NCI-H82 (cell line): ENCODE results near the gene RAN.
"Not testable (repeated sequence)": the region's sequence is repeated elsewhere in the genome, so short reads cannot be mapped to it uniquely, and the experiment has no call there.

Experiments
- DNase-seq: peaks from one replicate; lab custom pipeline; 2025; lab: John Stamatoyannopoulos, UW

RAN gene

DNA sequence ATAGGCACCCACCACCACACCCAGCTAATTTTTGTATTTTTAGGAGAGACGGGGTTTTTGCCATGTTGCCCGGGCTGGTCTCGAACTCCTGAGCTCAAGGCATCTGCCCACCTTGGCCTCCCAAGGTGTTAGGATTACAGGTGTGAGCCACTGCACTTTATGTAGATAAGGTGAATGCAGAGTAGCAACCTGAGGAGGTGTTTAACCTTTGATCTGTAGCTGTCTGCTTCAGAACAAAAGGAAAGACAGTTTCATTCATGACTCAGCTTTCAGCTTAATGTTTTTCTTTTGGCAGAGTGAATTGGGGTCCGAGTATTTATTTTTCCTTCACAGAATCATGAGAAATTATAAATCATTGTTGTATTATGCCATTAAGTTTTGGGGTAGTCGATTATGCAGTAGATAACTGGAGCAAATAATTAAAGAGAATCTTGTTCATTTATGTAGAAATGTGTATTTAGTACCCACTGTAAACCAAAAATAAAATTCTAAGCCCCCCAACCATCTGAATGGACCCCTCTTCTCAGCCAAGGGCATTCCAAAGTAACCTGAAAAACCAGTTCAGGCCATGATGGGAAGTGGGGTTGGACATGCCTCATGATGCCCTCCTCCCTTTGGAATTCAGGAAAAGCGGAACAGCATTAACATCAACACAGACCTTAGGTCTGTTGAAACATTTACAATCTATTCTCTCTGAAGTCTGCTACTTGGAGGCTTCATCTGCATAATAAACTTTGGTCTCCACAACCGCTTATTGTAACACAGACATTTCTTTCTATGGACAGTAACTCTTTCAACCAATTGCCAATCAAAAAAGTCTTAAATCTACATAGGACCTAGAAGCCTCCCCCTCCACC, 22.1 kb upstream of the RAN start:
- DNase-seq, result no peak

DNA sequence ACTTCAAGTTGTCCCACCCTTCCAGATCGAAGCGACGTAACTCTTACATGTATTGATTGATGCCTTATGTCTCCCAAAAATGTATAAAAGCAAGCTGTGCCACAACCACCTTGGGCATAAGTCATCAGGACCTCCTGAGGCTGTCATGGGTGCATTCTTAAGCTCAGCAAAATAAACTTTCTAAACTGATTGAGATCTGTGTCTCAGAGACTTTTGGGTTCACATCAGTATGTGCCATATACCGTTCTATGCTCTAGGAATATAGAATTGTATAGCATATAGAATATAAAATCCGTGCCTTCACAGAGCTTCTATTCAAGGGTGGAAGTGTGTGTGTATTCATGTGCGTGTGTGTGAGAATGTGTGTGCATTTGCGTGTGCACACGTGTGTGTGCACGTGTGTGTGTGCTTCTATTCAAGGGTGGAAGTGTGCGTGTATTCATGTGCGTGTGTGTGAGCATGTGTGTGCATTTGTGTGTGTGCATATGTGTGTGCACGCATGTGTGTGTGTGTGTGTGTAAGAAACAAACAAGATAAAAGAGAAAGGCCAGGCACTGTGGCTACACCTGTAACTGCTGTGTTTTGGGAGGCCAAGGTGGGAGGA, 21.3 kb upstream of the RAN start:
- DNase-seq, result no peak

DNA sequence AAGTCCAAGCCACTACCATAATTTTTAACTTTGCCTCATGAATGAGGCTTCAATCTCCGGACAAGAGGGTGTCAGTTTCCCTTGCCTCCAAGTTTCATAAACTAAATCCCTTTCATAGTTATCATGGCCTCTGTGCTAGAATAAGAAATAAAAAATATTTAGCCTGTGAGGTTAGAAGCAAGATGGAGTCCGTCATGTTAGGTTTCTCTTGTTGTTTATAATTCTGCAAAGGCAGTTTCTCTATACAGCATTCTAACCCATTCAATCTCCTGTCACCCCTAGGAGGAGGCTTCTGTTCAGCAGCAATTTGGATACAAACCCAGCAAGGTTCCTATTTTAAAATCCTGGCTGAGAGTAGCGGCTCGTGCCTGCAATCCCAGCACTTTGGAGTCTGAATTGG, 15.8 kb upstream of the RAN start:
- DNase-seq, result no peak

DNA sequence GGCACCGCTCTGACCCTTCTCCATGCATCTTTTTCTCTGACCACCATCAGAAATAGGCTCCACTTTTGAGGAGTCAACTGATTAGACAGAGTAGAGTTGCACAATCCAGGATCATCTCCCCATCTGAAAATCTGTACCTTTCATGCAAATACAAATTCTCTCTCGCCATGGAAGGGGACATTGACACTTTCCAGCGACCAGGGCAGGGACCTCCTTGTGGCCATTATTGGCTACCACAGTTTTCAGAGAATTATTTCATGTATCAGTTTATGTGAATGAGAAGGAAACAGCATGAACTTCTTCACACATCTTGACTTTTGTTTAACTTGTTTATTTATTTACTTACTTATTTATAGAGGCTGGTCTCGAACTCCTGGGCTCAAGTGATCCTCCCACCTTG, 13.8 kb upstream of the RAN start:
- DNase-seq, result no peak

DNA sequence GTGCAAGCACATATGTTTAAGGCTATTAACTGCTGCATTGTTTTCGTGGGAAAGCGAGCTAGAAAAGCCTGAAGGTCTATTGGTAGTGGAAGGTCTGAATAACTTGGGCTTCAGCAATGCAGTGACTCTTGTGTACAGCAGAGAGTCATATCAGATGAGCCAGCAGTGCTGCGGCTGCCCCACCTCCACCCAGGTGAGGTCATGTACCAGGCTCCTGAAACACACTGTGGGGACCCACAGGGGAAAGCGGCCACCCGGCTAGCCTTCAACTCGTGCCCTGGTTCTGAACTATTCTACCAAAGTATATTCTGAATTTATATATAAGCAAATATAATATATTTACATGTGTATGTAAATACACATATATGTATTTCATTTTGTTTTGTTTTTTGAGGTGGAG, 12.7 kb upstream of the RAN start:
- no peak for DNase-seq

DNA sequence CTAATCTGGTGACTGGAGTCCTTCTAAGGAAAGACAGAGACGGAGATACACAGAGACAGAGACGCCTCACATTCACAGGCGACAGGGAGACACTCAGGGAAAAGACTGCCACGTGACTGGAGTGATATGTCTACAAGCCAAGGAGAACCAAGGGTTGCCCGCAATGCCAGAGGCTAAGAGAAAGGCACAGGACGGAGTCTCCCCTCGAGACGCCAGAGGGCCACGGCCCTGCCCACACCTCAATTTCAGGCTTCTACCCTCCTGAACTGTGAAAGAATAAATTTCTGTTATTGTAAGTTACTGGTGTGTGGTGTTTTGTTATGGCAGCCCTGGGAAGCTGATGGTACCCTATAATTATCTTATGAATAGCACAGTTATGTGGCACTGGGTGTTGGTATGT, 11.6 kb upstream of the RAN start:
- DNase-seq, result no peak

DNA sequence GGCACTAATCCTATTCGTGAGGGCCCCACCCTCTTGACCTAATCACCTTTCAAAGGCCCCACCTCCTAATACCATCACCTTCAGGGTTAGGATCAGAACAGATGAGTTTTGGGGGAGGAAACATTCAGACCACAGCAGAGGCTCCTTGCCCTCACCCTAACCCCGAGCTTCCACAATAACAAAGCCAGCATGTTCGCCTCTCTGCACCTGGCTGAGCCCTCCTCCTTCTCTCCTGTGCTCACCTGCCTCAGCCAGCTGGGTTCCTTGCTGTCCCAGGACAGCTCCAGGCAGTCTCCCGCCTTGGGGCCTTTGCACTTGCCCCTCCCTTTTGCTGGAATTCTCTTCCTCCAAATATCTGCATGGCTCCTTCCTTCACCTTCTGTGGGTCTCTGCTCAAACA, 9.7 kb upstream of the RAN start:
- DNase-seq, result no peak

DNA sequence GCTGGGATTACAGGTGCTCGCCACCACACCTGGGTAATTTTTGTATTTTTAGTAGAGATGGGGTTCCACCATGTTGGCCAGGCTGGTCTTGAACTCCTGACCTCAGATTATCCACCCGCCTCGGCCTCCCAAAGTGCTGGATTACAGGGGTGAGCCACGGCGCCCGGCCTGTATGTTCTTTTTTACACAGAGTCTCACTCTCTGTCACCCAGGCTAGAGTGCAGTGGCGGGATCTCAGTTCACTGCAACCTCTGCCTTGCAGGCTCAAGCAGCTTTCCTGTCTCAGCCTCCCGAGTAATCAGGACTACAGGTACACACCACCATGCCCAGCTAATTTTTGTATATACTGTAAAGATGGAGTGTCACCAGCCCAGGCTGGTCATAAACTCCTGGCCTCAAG, 9.1 kb upstream of the RAN start:
- not testable (repeated sequence) for DNase-seq

DNA sequence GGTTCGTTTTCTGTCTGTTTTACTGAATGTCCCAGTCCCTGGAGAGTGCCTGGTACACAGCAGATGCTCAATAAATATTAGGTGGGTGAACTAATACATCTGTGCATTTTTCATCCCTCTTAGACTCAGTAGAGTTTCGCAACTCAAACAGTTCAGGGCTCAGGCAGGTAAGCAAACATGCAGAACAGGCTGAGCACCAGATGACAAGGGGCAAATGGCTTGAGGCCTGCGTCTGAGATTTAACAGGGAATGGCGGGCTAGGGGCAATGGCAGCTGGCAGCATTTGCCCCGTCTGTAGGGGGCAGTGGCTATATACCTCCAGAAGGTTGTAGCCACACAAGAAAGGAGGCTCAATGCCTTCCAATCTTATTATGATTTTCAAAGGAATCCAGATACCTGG, 8.6 kb upstream of the RAN start:
- no peak for DNase-seq

DNA sequence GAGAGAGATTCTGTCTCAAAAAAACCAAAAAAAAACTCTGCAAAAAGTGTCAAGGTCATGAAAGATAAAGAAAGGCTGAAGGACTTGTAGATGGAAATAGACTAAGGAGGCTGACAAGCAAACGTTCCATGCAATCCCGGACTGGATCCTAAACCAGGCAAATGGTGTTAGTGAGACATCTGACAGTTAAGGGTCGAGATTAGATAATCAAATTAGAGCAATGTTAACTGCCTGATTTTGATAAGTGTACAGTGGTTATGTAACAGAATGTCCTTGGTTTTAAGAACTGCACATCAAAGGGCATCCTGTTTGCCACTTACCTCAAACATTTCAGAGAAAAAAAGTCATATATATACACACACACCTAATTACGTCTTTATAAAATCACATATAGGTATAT, 3.5 kb upstream of the RAN start:
- peak; percentile 21 for DNase-seq

DNA sequence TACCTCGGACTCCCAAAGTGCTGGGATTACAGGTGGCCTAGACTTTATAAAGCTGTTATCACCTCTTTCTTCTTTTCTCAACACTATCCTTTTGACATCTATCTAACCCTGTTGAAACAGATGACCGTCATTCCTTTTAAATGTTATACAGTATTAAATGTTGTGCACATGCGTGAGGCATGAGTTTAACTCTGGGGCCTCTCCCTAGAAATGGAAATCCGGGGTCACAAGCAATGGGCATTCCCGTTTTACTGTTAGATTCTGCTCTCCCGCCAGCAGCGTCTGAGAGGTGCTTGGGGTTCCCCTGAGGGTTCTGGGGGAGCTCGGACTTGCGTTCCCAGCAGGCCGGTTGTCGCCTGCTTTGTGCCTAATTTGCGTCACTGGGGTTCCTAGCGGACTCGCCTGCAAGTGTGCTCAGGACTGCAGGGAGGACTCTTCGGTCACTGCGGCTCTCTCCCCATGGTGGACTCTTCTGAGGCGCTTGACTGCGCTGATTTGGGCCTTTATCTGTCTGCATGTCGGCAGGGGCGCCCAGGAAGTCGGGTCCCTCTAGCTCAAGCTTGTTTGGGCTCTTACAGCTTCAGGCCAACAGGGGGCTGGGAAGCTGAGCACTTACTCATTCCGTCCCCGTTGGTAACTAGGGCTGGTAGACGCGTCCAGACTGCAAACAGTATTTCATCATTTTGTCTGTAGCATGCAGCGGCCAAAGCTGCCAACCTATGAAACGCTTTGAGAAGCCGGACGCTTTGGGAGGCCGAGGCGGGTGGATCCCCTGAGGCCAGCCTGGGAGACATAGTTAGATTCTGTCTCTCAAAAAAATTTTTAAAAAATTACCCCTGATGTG, 1.2 kb upstream of the RAN start:
- peak; percentile 75 for DNase-seq

DNA sequence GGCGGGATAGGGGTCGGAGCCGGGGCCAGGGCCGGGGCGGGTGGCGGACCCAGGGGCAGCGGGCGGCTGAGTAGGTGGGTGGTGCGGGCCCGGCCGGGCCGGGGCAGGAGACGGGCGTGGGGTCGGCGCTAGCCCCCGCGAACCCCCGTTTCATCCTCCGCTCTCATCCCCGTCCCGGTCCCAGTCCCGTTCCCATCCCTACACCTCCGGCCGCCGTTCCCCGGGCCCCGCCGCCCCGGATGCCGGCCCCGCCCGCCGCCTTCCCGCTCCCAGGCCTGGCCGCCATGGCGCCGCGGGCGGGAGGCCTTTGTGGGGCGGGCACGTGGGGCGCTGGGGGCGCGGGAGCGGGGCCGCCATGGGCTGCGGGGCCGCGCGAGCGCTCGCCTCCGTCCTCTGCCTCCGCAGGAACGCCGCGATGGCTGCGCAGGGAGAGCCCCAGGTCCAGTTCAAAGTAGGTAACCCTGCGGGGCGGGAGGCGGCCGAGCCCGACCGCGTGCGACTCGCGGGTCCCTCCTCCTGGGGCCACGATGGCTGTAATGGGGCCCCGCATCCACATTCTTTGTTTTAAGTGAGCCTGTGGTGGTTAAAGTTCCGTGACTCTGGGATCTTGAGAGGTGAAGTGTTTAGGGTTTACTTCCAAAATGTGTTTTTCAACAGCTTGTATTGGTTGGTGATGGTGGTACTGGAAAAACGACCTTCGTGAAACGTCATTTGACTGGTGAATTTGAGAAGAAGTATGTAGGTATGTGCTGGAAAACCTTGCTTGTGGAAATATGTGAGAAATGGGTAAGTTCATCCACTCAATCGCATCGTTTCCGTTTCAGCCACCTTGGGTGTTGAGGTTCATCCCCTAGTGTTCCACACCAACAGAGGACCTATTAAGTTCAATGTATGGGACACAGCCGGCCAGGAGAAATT, 572 bp downstream of the RAN start:
- DNase-seq, result peak; percentile 48

DNA sequence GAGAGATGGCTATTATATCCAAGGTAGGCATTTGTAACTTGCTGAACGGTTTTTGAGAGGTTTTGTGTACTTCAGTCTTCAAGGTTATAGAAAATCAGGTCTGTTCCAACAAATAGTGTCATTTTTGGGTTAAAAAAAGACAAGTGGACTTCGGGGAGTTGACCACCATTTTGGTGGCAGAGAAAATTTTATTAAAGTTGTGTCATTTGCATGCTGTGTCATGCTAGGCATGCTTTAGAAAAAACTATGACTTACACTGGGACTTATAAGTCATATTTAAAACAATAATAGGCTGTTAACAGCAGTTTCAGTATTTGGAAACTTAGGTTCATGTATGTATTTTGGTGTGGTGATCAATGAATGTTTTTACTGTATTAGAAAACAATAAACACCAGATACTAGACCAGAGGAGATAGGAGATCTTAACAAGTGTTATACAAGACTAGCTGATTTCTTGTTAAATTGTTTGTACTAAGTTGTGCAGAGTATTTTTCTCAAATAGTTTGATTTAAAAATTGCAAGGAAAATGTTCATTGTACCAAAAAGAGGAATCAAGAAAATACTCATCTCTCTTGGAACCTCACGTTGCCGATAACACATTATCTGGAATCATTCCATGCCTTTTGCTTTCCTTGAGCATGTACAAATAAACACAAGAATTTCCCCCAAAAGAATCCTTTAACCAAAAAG, 1.4 kb downstream of the RAN start:
- DNase-seq, result no peak

DNA sequence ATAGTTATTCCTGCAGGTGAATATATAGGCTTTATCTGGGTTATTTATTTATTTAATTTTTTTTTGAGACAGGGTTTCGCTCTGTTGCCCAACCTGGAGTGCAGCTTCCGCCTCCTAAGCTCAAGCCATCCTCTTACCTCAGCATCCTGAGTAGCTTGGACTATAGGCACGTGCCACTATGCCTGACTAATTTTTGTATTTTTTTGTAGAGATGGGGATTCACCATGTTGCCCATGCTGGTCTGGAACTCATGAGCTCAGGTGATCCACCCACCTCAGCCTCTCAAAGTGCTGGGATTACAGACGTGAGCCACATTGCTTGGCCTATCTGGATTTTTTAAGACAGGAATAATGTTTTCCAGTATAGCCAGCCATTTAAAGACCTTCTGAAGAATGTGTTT, 2.0 kb downstream of the RAN start:
- DNase-seq, result no peak

DNA sequence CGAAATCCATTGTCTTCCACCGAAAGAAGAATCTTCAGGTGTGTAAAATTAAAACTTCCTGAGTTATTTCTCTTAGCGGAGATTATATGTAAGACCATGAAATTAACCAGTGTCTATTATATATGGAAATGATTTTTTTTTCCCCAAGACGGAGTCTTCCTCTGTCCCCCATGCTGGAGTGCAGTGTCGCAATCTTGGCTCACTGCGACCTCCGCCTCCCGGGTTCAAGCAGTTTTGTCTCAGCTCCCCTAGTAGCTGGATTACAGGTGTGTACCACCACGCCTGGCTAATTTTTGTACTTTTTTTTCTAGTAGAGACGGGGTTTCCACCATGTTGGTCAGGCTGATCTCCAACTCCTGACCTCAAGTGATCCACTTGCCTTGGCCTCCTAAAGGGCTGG, 2.8 kb downstream of the RAN start:
- DNase-seq, result no peak

DNA sequence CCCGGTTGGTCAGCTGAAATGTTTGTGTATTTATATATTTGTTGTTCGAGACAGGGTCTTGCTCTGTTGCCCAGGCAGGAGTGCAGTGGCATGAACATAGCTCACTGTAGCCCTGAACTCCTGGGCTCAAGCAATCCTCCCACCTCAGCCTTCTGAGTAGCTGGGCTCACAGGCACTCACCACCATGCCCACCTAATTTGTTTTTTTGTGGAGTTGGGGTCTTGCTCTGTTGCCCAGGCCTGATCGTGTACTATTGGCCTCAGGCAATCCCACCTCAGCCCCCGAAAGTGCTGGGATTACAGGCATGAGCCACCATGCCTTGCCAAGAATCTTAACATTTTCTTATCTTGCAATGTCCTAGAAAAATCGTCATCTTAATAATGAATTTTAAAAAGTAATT, 3.3 kb downstream of the RAN start:
- DNase-seq, result no peak

DNA sequence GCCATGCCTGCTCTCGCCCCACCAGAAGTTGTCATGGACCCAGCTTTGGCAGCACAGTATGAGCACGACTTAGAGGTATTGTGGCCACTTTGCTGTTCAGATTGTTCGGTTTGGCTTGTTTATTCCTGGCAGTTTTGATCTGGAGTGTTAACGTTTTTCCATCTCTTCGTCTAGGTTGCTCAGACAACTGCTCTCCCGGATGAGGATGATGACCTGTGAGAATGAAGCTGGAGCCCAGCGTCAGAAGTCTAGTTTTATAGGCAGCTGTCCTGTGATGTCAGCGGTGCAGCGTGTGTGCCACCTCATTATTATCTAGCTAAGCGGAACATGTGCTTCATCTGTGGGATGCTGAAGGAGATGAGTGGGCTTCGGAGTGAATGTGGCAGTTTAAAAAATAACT, 3.8 kb downstream of the RAN start:
- DNase-seq, result not testable (repeated sequence)

DNA sequence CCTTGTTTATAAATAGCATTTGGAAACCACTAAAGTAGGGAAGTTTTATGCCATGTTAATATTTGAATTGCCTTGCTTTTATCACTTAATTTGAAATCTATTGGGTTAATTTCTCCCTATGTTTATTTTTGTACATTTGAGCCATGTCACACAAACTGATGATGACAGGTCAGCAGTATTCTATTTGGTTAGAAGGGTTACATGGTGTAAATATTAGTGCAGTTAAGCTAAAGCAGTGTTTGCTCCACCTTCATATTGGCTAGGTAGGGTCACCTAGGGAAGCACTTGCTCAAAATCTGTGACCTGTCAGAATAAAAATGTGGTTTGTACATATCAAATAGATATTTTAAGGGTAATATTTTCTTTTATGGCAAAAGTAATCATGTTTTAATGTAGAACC, 4.4 kb downstream of the RAN start:
- DNase-seq, result no peak

DNA sequence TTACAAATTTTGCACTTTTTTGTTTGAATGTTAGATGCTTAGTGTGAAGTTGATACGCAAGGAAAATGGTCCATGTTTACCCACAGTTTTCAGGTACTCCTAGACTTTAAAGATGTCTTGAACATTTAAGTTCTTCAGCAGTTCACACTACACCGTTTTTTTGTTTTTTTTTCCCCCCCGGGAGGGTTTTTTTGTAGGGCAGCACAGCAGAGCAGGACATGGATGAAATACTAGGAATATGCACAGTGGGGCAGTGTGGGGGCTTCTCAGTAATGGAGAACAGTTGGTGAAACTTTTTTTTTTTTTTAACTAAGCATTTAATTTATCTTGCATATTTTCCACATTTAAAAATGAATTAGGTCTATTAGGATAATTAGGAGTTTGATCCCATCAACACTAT, 4.9 kb downstream of the RAN start:
- DNase-seq, result peak; percentile 16

DNA sequence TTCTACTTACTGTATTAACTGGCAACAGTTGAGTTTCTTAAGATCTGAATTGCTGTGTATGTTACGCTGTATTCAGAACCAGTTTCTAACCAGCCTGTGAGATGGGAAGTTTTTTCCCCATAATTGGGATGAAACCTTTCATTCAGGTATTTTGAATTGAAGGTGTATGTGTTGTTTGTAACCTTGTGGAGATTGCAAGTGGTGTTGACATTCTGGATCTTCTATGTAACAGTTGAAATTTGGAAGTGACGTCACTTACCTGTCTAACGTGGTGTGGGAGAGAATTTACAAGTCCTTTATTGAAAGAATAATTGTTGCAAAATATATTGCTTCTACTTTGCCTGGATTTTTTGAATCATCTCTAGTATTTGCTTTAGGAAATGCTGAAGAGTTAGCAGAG, 5.5 kb downstream of the RAN start:
- no peak for DNase-seq
